Endothelial cell of umbilical vein (primary cell): ENCODE data around the gene KIAA0753. TPM values are rescaled to one million over a fixed set of nuclear protein-coding genes. Genes with fewer than 3 reads are reported as not detected.

Experiments
- BruUV-seq: library from RNA; stranded (reverse); fragments of 400-500 nt; replicated peaks from 2 replicates; lab custom pipeline; 2021; lab: Mats Ljungman, UMichigan
- CTCF ChIA-PET: fragments of 300-600, 350-600 bp; sonication (Branson Sonifier 250); formaldehyde crosslinking; loops from one replicate; lab custom pipeline; 2021; ENCODE audit warnings: antibody characterized with exemption, inconsistent platforms; lab: Charles Lee
- POLR2A ChIA-PET: fragments of 300-600, 350-600 bp; sonication (Branson Sonifier 250); formaldehyde crosslinking; loops from one replicate; lab custom pipeline; 2021; ENCODE audit warnings: antibody characterized with exemption, inconsistent platforms; lab: Charles Lee
- DNase-seq: peaks from one replicate; pipeline ENCODE4 v3.0.0-alpha.2; 2011; ENCODE audit warnings: low read depth, low spot score
- FAIRE-seq: peaks from 2 replicates; lab custom pipeline; 2011; peaks lifted over from hg19 to GRCh38; lab: Jason Lieb, UNC
- H2AFZ ChIP-seq: 2 replicates; pipeline ENCODE4 v1.6.0; 2012; ENCODE audit warnings: low read depth, low read length, control low read depth, inconsistent platforms
- H3K27ac ChIP-seq: 2 replicates; pipeline ENCODE4 v1.5.1; 2011; ENCODE audit warnings: low read depth, mild to moderate bottlenecking, control low read depth, low read length, moderate library complexity; ENCODE audit not compliant: insufficient read depth
- H3K27me3 ChIP-seq, 2 experiments: 2 replicates each; pipeline versions ENCODE4 v1.6.0 to v1.6.1; 2011; ENCODE audit warnings: low read length in 2 of 2, mixed read lengths in 1 of 2; ENCODE audit not compliant: control insufficient read depth in 2 of 2, insufficient read depth in 2 of 2
- H3K36me3 ChIP-seq, 2 experiments: 2 replicates in 1 of 2; 3 replicates in 1 of 2; pipeline ENCODE4 v1.5.1; 2011; ENCODE audit warnings: low read length in 2 of 2, mild to moderate bottlenecking in 1 of 2, moderate library complexity in 1 of 2; ENCODE audit not compliant: control insufficient read depth in 2 of 2, insufficient read depth in 2 of 2; ENCODE audit errors: extremely low read depth in 1 of 2
- H3K4me1 ChIP-seq: 3 replicates; pipeline ENCODE4 v1.5.1; 2011; ENCODE audit warnings: mild to moderate bottlenecking, low read length; ENCODE audit not compliant: control insufficient read depth, insufficient read depth; ENCODE audit errors: extremely low read depth
- H3K4me2 ChIP-seq: 2 replicates; pipeline ENCODE4 v1.6.1; 2011; ENCODE audit warnings: low read length, control low read depth, mixed read lengths; ENCODE audit not compliant: insufficient read depth
- H3K4me3 ChIP-seq, 3 experiments: fragments of 200-600 bp in 1 of 3; sonication (generic), shearing (Covaris generic) in 1 of 3; replicated peaks in 1 of 3; 2 replicates each; pipeline ENCODE4 v1.5.1; 2011 to 2016; ENCODE audit warnings: control low read depth in 3 of 3, low read length in 3 of 3, mild to moderate bottlenecking in 2 of 3, inconsistent platforms in 1 of 3, low read depth in 1 of 3, moderate library complexity in 1 of 3; ENCODE audit not compliant: insufficient read depth in 1 of 3
- H3K79me2 ChIP-seq: 2 replicates; pipeline ENCODE4 v1.6.0; 2012; ENCODE audit warnings: low read length, inconsistent platforms; ENCODE audit not compliant: control insufficient read depth, insufficient read depth
- H3K9ac ChIP-seq: replicated peaks from 2 replicates; pipeline ENCODE3; 2011; ENCODE audit warnings: low read length, control low read depth; ENCODE audit not compliant: insufficient read depth; ENCODE audit errors: extremely low read depth
- H3K9me1 ChIP-seq: replicated peaks from 3 replicates; pipeline ENCODE4 v1.6.0; 2011; ENCODE audit warnings: mild to moderate bottlenecking, low read length; ENCODE audit not compliant: control insufficient read depth, insufficient read depth; ENCODE audit errors: extremely low read depth
- H3K9me3 ChIP-seq: replicated peaks from 2 replicates; pipeline ENCODE4 v1.5.1; 2012; ENCODE audit warnings: low read length, inconsistent platforms; ENCODE audit not compliant: control insufficient read depth, insufficient read depth
- H4K20me1 ChIP-seq: replicated peaks from 2 replicates; pipeline ENCODE3; 2011; ENCODE audit warnings: mild to moderate bottlenecking, low read length; ENCODE audit not compliant: control insufficient read depth, insufficient read depth; ENCODE audit errors: extremely low read depth
- GATA2 ChIP-seq: IDR thresholded peaks from 2 replicates; pipeline ENCODE4 v1.7.0; 2011; ENCODE audit warnings: low read depth, mild to moderate bottlenecking, moderate library complexity, mixed read lengths, low read length; ENCODE audit not compliant: insufficient read length, insufficient read depth
- POLR2A ChIP-seq: IDR thresholded peaks from 2 replicates; pipeline ENCODE4 v1.6.1; 2012; ENCODE audit warnings: low read depth, mild to moderate bottlenecking, control low read depth, low read length
- dilution Hi-C: fragments of 300-500 bp; cut with MboI; formaldehyde crosslinking; loops from one replicate; pipeline ENCODE4 v1.15.0; 2019; ENCODE audit warnings: low sequenced_read_pairs; ENCODE audit not compliant: extremely low pct_ligation_motif_present
- intact Hi-C: fragments of 100-400 bp; cut with micrococcal nuclease; formaldehyde crosslinking; loops from one replicate; pipeline ENCODE4 v1.10.0; 2022
- polyA plus RNA-seq, 4 experiments: library from polyadenylated mRNA; depleted of rRNA in 3 of 4; stranded (reverse) in 3 of 4; unstranded in 1 of 4; fragments of >200 nt; gene quantifications; 2 replicates each; pipeline versions ENCODE4 v1.2.1 to v1.2.3, GENCODE V29; 2011 to 2012; ENCODE audit warnings: missing spikeins in 1 of 4
- total RNA-seq: library from RNA; stranded (reverse); gene quantifications from 2 replicates; pipeline ENCODE4 v1.2.3, GENCODE V29; 2021
- TF ChIP-seq, protein P1 (sequence below), 2 donors: IDR thresholded peaks; 1 replicate in 1 of 2; 2 replicates in 1 of 2; pipeline ENCODE4 v1.5.1; 2011; ENCODE audit warnings: low read length in 2 of 2, mild to moderate bottlenecking in 2 of 2, moderate library complexity in 2 of 2, control low read depth in 1 of 2, inconsistent platforms in 1 of 2, low read depth in 1 of 2; ENCODE audit not compliant: insufficient read depth in 1 of 2; ENCODE audit errors: extremely low read depth in 1 of 2

The KIAA0753 gene
- total and polyA plus RNA-seq, 2 donors (not counting 3 experiments of a cell fraction or from before 2014, with no cell fraction given) = 5.3 to 23.9 TPM

GRCh38 chr17:6681671-6682070 lies 41.2 kb upstream of the KIAA0753 start:
- peaks cover 2 to 8% of the 10 kb centered on the region in 2 experiments for H3K27me3 ChIP-seq

GRCh38 chr17:6681176-6681575 lies 40.7 kb upstream of the KIAA0753 start:
- H3K9me1 ChIP-seq = no peaks in the 10 kb centered on the region
- CTCF ChIA-PET = no interaction called here
- BruUV-seq = no TSS peak
- FAIRE-seq (no peak), DNase-seq (no peak)
- no peaks in the 10 kb centered on the region for H3K79me2 ChIP-seq
- TF ChIP-seq POLR2A = no peak
- no peak for TF ChIP-seq GATA2
- H3K27me3 ChIP-seq = peaks cover 2 to 7% of the 10 kb centered on the region in 2 experiments
- no peak overlapping the region for H3K4me3 ChIP-seq
- dilution Hi-C loops (no loop called here), intact Hi-C loops (no loop called here)
- H3K36me3 ChIP-seq = no peaks in the 10 kb centered on the region
- no peaks in the 10 kb centered on the region for H4K20me1 ChIP-seq
- no peak overlapping the region for H3K9ac ChIP-seq
- H3K4me2 ChIP-seq = no peak overlapping the region
- no peaks in the 10 kb centered on the region for H3K9me3 ChIP-seq
- no peaks in the 10 kb centered on the region for H3K4me1 ChIP-seq
- no peak overlapping the region for H3K27ac ChIP-seq
- POLR2A ChIA-PET = no interaction called here
- H2AFZ ChIP-seq = no peak overlapping the region

More at GRCh38 chr17:6681671-6682070, 41.2 kb upstream of the KIAA0753 start:
- CTCF ChIA-PET = no interaction called here
- Histone ChIP-seq H3K4me1 (no peaks in the 10 kb centered on the region), H3K36me3 (no peaks in the 10 kb centered on the region), H3K9me3 (no peaks in the 10 kb centered on the region), H3K9me1 (no peaks in the 10 kb centered on the region), H3K79me2 (no peaks in the 10 kb centered on the region), H3K27ac (no peak overlapping the region), H3K9ac (no peak overlapping the region), H3K4me2 (no peak overlapping the region), H3K4me3 (no peak overlapping the region), H4K20me1 (no peaks in the 10 kb centered on the region), H2AFZ (no peak overlapping the region)
- dilution Hi-C loops = no loop called here
- BruUV-seq = no TSS peak
- TF ChIP-seq, protein P1, sequence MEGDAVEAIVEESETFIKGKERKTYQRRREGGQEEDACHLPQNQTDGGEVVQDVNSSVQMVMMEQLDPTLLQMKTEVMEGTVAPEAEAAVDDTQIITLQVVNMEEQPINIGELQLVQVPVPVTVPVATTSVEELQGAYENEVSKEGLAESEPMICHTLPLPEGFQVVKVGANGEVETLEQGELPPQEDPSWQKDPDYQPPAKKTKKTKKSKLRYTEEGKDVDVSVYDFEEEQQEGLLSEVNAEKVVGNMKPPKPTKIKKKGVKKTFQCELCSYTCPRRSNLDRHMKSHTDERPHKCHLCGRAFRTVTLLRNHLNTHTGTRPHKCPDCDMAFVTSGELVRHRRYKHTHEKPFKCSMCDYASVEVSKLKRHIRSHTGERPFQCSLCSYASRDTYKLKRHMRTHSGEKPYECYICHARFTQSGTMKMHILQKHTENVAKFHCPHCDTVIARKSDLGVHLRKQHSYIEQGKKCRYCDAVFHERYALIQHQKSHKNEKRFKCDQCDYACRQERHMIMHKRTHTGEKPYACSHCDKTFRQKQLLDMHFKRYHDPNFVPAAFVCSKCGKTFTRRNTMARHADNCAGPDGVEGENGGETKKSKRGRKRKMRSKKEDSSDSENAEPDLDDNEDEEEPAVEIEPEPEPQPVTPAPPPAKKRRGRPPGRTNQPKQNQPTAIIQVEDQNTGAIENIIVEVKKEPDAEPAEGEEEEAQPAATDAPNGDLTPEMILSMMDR (IDR thresholded peaks at IDR 0.05; ENCODE audit: extremely low read depth in 1 of 2, insufficient read depth in 1 of 2, low read depth in 1 of 2, low read length in 2 of 2) = no peak
- no peak for TF ChIP-seq POLR2A
- DNase-seq = no peak
- POLR2A ChIA-PET = no interaction called here
- no peak for FAIRE-seq
- intact Hi-C loops = no loop called here
